A673 (cell line): Measurements from ENCODE around the gene RIPOR3. TPM values are rescaled to one million over a fixed set of nuclear protein-coding genes. Genes with fewer than 3 reads are reported as not detected.
"Not testable (repeated sequence)": the region's sequence is repeated elsewhere in the genome, so short reads cannot be mapped to it uniquely, and the experiment has no call there.

Experiments used
- BruUV-seq: library from RNA; stranded (reverse); fragments of 400-500 nt; replicated peaks from 2 replicates; lab custom pipeline; 2021; lab: Mats Ljungman, UMichigan
- CTCF ChIA-PET: fragments of 300-600 bp; sonication (Branson Sonifier 250); formaldehyde crosslinking; loops from one replicate; lab custom pipeline; 2022; ENCODE audit warnings: antibody characterized with exemption; lab: Charles Lee
- POLR2A ChIA-PET: fragments of 300-600 bp; sonication (Branson Sonifier 250); formaldehyde crosslinking; loops from one replicate; lab custom pipeline; 2022; ENCODE audit warnings: antibody characterized with exemption; ENCODE audit not compliant: low non-redundant PET; lab: Charles Lee
- DNase-seq: peaks from one replicate; pipeline ENCODE4 v3.0.0-alpha.2; 2015; ENCODE audit warnings: low spot score
- H3K27ac ChIP-seq: fragments of 200-600 bp; sonication (generic); 2 replicates; pipeline ENCODE4 v1.5.1; 2016; ENCODE audit warnings: mixed run types, low read depth, mild to moderate bottlenecking, mixed read lengths, antibody characterized with exemption, low read length; ENCODE audit not compliant: poor library complexity, severe bottlenecking
- H3K27me3 ChIP-seq: fragments of 200-600 bp; sonication (generic); replicated peaks from 2 replicates; pipeline ENCODE4 v1.6.1; 2017; ENCODE audit warnings: mixed run types, low read depth, mild to moderate bottlenecking, mixed read lengths, antibody characterized with exemption, low read length; ENCODE audit not compliant: insufficient read depth, poor library complexity
- H3K36me3 ChIP-seq: fragments of 200-600 bp; sonication (generic); 2 replicates; pipeline ENCODE4 v1.6.1; 2016; ENCODE audit warnings: mixed run types, mild to moderate bottlenecking, mixed read lengths, antibody characterized with exemption, low read length; ENCODE audit not compliant: insufficient read depth, poor library complexity, severe bottlenecking
- H3K4me1 ChIP-seq: fragments of 200-600 bp; sonication (generic); 2 replicates; pipeline ENCODE4 v1.6.1; 2017; ENCODE audit warnings: mixed run types, mild to moderate bottlenecking, mixed read lengths, antibody characterized with exemption, low read length; ENCODE audit not compliant: insufficient read depth, poor library complexity, severe bottlenecking
- H3K4me3 ChIP-seq: fragments of 200-600 bp; sonication (generic); 2 replicates; pipeline ENCODE4 v1.5.1; 2016; ENCODE audit warnings: low read depth, mixed run types, mild to moderate bottlenecking, mixed read lengths, low read length; ENCODE audit not compliant: poor library complexity, severe bottlenecking
- H3K9me3 ChIP-seq: fragments of 200-600 bp; sonication (generic); 2 replicates; pipeline ENCODE4 v1.6.1; 2016; ENCODE audit warnings: mixed run types, low read depth, mild to moderate bottlenecking, mixed read lengths, antibody characterized with exemption, low read length; ENCODE audit not compliant: poor library complexity, severe bottlenecking
- CTCF ChIP-seq: fragments of 300-800, 200-600 bp; sonication (generic); conservative IDR thresholded peaks from 2 replicates; pipeline ENCODE4 v1.5.1; 2017; ENCODE audit warnings: low read depth, mild to moderate bottlenecking, antibody characterized with exemption, low read length, moderate library complexity, mixed read lengths
- EZH2 ChIP-seq: fragments of 200-600 bp; sonication (generic); IDR thresholded peaks from 2 replicates; pipeline ENCODE4 v1.6.1; 2017; ENCODE audit warnings: borderline replicate concordance, low read depth, mild to moderate bottlenecking, mixed read lengths, antibody characterized with exemption, low read length; ENCODE audit not compliant: poor library complexity, severe bottlenecking
- intact Hi-C: fragments of 100-400 bp; cut with micrococcal nuclease; formaldehyde crosslinking; loops from one replicate; pipeline ENCODE4 v1.10.0; 2022; ENCODE audit not compliant: unreplicated experiment
- total RNA-seq: library from RNA; stranded (reverse); gene quantifications from 2 replicates; pipeline ENCODE4 v1.2.3, GENCODE V29; 2021

RIPOR3 gene
- total RNA-seq, 1 experiment from 2014 or later, result 19.1 TPM

GRCh38 chr20:50701041-50701963 lies 10.0 kb upstream of the RIPOR3 start:
- Histone ChIP-seq H3K4me1 (no peaks in the 10 kb centered on the region), H3K36me3 (no peaks in the 10 kb centered on the region), H3K9me3 (no peaks in the 10 kb centered on the region), H3K27me3 (no peaks in the 10 kb centered on the region), H3K4me3 (no peak overlapping the region), H3K27ac (no peak overlapping the region)
- no peak for DNase-seq
- intact Hi-C loops, result no loop called here
- ChIA-PET CTCF (no interaction called here), POLR2A (no interaction called here)
- BruUV-seq, result no TSS peak
- TF ChIP-seq CTCF (no peak), EZH2 (no peak)

- H3K4me1 ChIP-seq, result no peaks in the 10 kb centered on the region
- ChIA-PET CTCF (no interaction called here), POLR2A (no interaction called here)
- no peaks in the 10 kb centered on the region for H3K27me3 ChIP-seq
- intact Hi-C loops, result no loop called here
- H3K27ac ChIP-seq, result no peak overlapping the region
- no TSS peak for BruUV-seq
- no peaks in the 10 kb centered on the region for H3K36me3 ChIP-seq
- no peak for TF ChIP-seq EZH2
- no peak for TF ChIP-seq CTCF
- H3K4me3 ChIP-seq, result no peak overlapping the region
- no peaks in the 10 kb centered on the region for H3K9me3 ChIP-seq
- no peak for DNase-seq
Observed at GRCh38 chr20:50699688-50700087, 8.3 kb upstream of the RIPOR3 start.

GRCh38 chr20:50698255-50698654 lies 6.9 kb upstream of the RIPOR3 start:
- H3K27me3 ChIP-seq, H3K27ac ChIP-seq, H3K4me3 ChIP-seq, BruUV-seq, POLR2A ChIA-PET, DNase-seq, H3K36me3 ChIP-seq, H3K9me3 ChIP-seq, H3K4me1 ChIP-seq, intact Hi-C loops, CTCF ChIA-PET: not testable (repeated sequence)
